ENCODE measurements around the gene ZNF385B.
A peak's percentile ranks its signal among the peaks of the same experiment; 100 is the strongest.

The ZNF385B gene

GRCh38 chr2:179556425-179556824, 305.0 kb downstream of the ZNF385B start:
- no peak for DNase-seq (ENCODE audit: low read depth, low spot score)

GRCh38 chr2:179555691-179556283, 305.6 kb downstream of the ZNF385B start:
- DNase-seq (ENCODE audit: low read depth, low spot score), result no peak

- no peak for DNase-seq (ENCODE audit: low read depth, low spot score)
Observed at GRCh38 chr2:179554639-179555386, 306.6 kb downstream of the ZNF385B start.

GRCh38 chr2:179553382-179553781, 308.0 kb downstream of the ZNF385B start:
- no peak for DNase-seq (ENCODE audit: low read depth, low spot score)

- no peak for DNase-seq (ENCODE audit: low read depth, low spot score)
Observed at GRCh38 chr2:179551539-179552045, 309.8 kb downstream of the ZNF385B start.

- DNase-seq (ENCODE audit: low read depth, low spot score), result no peak
Observed at GRCh38 chr2:179550849-179551248, 310.6 kb downstream of the ZNF385B start.

GRCh38 chr2:179550214-179550613, 311.2 kb downstream of the ZNF385B start:
- DNase-seq (ENCODE audit: low read depth, low spot score), result no peak

- no peak for DNase-seq (ENCODE audit: low read depth, low spot score)
Observed at GRCh38 chr2:179546656-179547055, 314.8 kb downstream of the ZNF385B start.

GRCh38 chr2:179545024-179545423, 316.4 kb downstream of the ZNF385B start:
- no peak for DNase-seq (ENCODE audit: low read depth, low spot score)

- DNase-seq (ENCODE audit: low read depth, low spot score), result peak; percentile 60
Observed at GRCh38 chr2:179543361-179543901, 318.0 kb downstream of the ZNF385B start.

- DNase-seq (ENCODE audit: low read depth, low spot score), result no peak
Observed at GRCh38 chr2:179541586-179541985, 319.8 kb downstream of the ZNF385B start.

GRCh38 chr2:179539124-179539511, 322.3 kb downstream of the ZNF385B start:
- no peak for DNase-seq (ENCODE audit: low read depth, low spot score)

GRCh38 chr2:179538406-179539123, 322.8 kb downstream of the ZNF385B start:
- no peak for DNase-seq (ENCODE audit: low read depth, low spot score)

- DNase-seq (ENCODE audit: low read depth, low spot score), result no peak
Observed at GRCh38 chr2:179536185-179536584, 325.2 kb downstream of the ZNF385B start.

GRCh38 chr2:179533875-179534274, 327.5 kb downstream of the ZNF385B start:
- no peak for DNase-seq (ENCODE audit: low read depth, low spot score)

- no peak for DNase-seq (ENCODE audit: low read depth, low spot score)
Observed at GRCh38 chr2:179532863-179533278, 328.5 kb downstream of the ZNF385B start.

GRCh38 chr2:179528576-179529069, 332.8 kb downstream of the ZNF385B start:
- no peak for DNase-seq (ENCODE audit: low read depth, low spot score)

- no peak for DNase-seq (ENCODE audit: low read depth, low spot score)
Observed at GRCh38 chr2:179525340-179525739, 336.1 kb downstream of the ZNF385B start.

GRCh38 chr2:179524809-179525339, 336.5 kb downstream of the ZNF385B start:
- DNase-seq (ENCODE audit: low read depth, low spot score), result peak; percentile 3

- DNase-seq (ENCODE audit: low read depth, low spot score), result no peak
Observed at GRCh38 chr2:179521944-179522343, 339.5 kb downstream of the ZNF385B start.

- DNase-seq (ENCODE audit: low read depth, low spot score), result no peak
Observed at GRCh38 chr2:179518830-179519229, 342.6 kb downstream of the ZNF385B start.

GRCh38 chr2:179513181-179513580, 348.2 kb downstream of the ZNF385B start:
- peak; percentile 33 for DNase-seq (ENCODE audit: low read depth, low spot score)

Measured in astrocyte of the hippocampus (primary cell).